WTC11 (cell line): Measurements from ENCODE around the gene NCKAP5. TPM values are rescaled to one million over a fixed set of nuclear protein-coding genes. Genes with fewer than 3 reads are reported as not detected.

Experiments
- ATAC-seq: fragments of 200-7000 bp; cut with Tn5 transposase; 2 replicates; pipeline ENCODE4 v1.10.0; 2021; ENCODE audit warnings: mild to moderate bottlenecking, moderate library complexity
- CTCF ChIA-PET: fragments of 300-600 bp; sonication (Branson Sonifier 250); formaldehyde crosslinking; loops from one replicate; lab custom pipeline; 2021; ENCODE audit warnings: antibody characterized with exemption; lab: Charles Lee
- POLR2A ChIA-PET: fragments of 350-600 bp; sonication (Branson Sonifier 250); formaldehyde crosslinking; loops from one replicate; lab custom pipeline; 2021; ENCODE audit warnings: antibody characterized with exemption; lab: Charles Lee
- DNase-seq: peaks from one replicate; pipeline ENCODE4 v3.0.0; 2021; ENCODE audit warnings: low spot score
- H3K27ac Mint-ChIP-seq: 2 replicates; pipeline ENCODE4 v1.8.0; 2021; ENCODE audit warnings: mixed read lengths
- H3K27me3 Mint-ChIP-seq: 2 replicates; pipeline ENCODE4 v1.8.0; 2021; ENCODE audit warnings: low read depth, mild to moderate bottlenecking, moderate library complexity, mixed read lengths
- H3K36me3 Mint-ChIP-seq: 2 replicates; pipeline ENCODE4 v1.8.0; 2021; ENCODE audit warnings: mixed read lengths
- H3K4me1 Mint-ChIP-seq: 2 replicates; pipeline ENCODE4 v1.8.0; 2022; ENCODE audit warnings: mixed read lengths
- H3K4me3 Mint-ChIP-seq: 2 replicates; pipeline ENCODE4 v1.8.0; 2021; ENCODE audit warnings: mild to moderate bottlenecking, moderate library complexity, mixed read lengths
- H3K9me3 Mint-ChIP-seq: 2 replicates; pipeline ENCODE4 v1.8.0; 2021; ENCODE audit warnings: mixed read lengths
- ATF1 ChIP-seq: sonication (generic); formaldehyde crosslinking; IDR thresholded peaks from 2 replicates; pipeline ENCODE4 v1.8.1; 2023; ENCODE audit warnings: mild to moderate bottlenecking, moderate library complexity, missing genetic modification reagents
- CBFB ChIP-seq: sonication (generic); formaldehyde crosslinking; IDR thresholded peaks from 2 replicates; pipeline ENCODE4 v1.8.1; 2022; ENCODE audit warnings: mild to moderate bottlenecking, low read depth, missing genetic modification reagents
- ESRRA ChIP-seq: sonication (generic); formaldehyde crosslinking; IDR thresholded peaks from 2 replicates; pipeline ENCODE4 v1.8.1; 2022; ENCODE audit warnings: mild to moderate bottlenecking, missing genetic modification reagents, borderline replicate concordance
- ETV6 ChIP-seq: sonication (generic); formaldehyde crosslinking; IDR thresholded peaks from 2 replicates; pipeline ENCODE4 v1.8.1; 2022; ENCODE audit warnings: mild to moderate bottlenecking, missing genetic modification reagents
- GTF2I ChIP-seq: fragments of 250-450 bp; sonication (Bioruptor Pico); conservative IDR thresholded peaks from 2 replicates; pipeline ENCODE4 v1.4.0; 2021; ENCODE audit warnings: mild to moderate bottlenecking
- SMAD3 ChIP-seq: sonication (generic); formaldehyde crosslinking; IDR thresholded peaks from 2 replicates; pipeline ENCODE4 v1.8.0; 2022; ENCODE audit warnings: missing genetic modification reagents, mild to moderate bottlenecking, borderline replicate concordance
- TEAD1 ChIP-seq: sonication (generic); formaldehyde crosslinking; IDR thresholded peaks from 2 replicates; pipeline ENCODE4 v1.8.0; 2022; ENCODE audit warnings: mild to moderate bottlenecking, missing genetic modification reagents
- ZNF138 ChIP-seq: sonication (generic); formaldehyde crosslinking; conservative IDR thresholded peaks from 2 replicates; pipeline ENCODE4 v1.8.1; 2022; ENCODE audit warnings: mild to moderate bottlenecking, moderate library complexity, missing genetic modification reagents
- ZNF317 ChIP-seq: sonication (generic); formaldehyde crosslinking; IDR thresholded peaks from 2 replicates; pipeline ENCODE4 v1.8.1; 2023; ENCODE audit warnings: low read depth, mild to moderate bottlenecking, moderate library complexity, missing genetic modification reagents, borderline replicate concordance
- ZNF396 ChIP-seq: fragments of 250-450 bp; sonication (Bioruptor Pico); IDR thresholded peaks from 2 replicates; pipeline ENCODE4 v1.8.0; 2021; ENCODE audit warnings: mild to moderate bottlenecking, moderate library complexity, borderline replicate concordance
- ZNF423 ChIP-seq: fragments of 250-450 bp; sonication (Bioruptor Pico); IDR thresholded peaks from 2 replicates; pipeline ENCODE4 v2.1.2; 2022; ENCODE audit warnings: mild to moderate bottlenecking, moderate library complexity
- total RNA-seq: library from RNA; stranded (reverse); gene quantifications from 3 replicates; pipeline ENCODE4 v1.2.3, GENCODE V29; 2021
- TF ChIP-seq, protein P1 (sequence below): sonication (generic); formaldehyde crosslinking; IDR thresholded peaks from 2 replicates; pipeline ENCODE4 v1.8.0; 2022; ENCODE audit warnings: mild to moderate bottlenecking, missing genetic modification reagents
- TF ChIP-seq, protein P2 (sequence below): fragments of 250-450 bp; sonication (Bioruptor Pico); IDR thresholded peaks from 2 replicates; pipeline ENCODE4 v1.9.0; 2021; ENCODE audit warnings: moderate library complexity, mild to moderate bottlenecking, inconsistent platforms, borderline replicate concordance
- TF ChIP-seq, protein P3 (sequence below): sonication (generic); formaldehyde crosslinking; IDR thresholded peaks from 2 replicates; pipeline ENCODE4 v1.8.1; 2023; ENCODE audit warnings: mild to moderate bottlenecking, missing genetic modification reagents
- TF ChIP-seq, protein P4 (sequence below): sonication (generic); formaldehyde crosslinking; IDR thresholded peaks from 2 replicates; pipeline ENCODE4 v1.8.0; 2023; ENCODE audit warnings: missing genetic modification reagents
- TF ChIP-seq, protein P5 (sequence below): sonication (generic); formaldehyde crosslinking; IDR thresholded peaks from 2 replicates; pipeline ENCODE4 v1.8.0; 2022; ENCODE audit warnings: mild to moderate bottlenecking, missing genetic modification reagents
- TF ChIP-seq, protein P6 (sequence below): sonication (generic); formaldehyde crosslinking; IDR thresholded peaks from 2 replicates; pipeline ENCODE4 v1.8.1; 2022; ENCODE audit warnings: mild to moderate bottlenecking, moderate library complexity, missing genetic modification reagents
- TF ChIP-seq, protein P7 (sequence below): sonication (generic); formaldehyde crosslinking; IDR thresholded peaks from 2 replicates; pipeline ENCODE4 v1.8.1; 2022; ENCODE audit warnings: mild to moderate bottlenecking, missing genetic modification reagents, moderate library complexity, borderline replicate concordance
- TF ChIP-seq, protein P8 (sequence below): sonication (generic); formaldehyde crosslinking; conservative IDR thresholded peaks from 2 replicates; pipeline ENCODE4 v1.8.1; 2022; ENCODE audit warnings: mild to moderate bottlenecking, missing genetic modification reagents

The NCKAP5 gene
- total RNA-seq, 1 experiment from 2014 or later = 0.55 TPM

DNA sequence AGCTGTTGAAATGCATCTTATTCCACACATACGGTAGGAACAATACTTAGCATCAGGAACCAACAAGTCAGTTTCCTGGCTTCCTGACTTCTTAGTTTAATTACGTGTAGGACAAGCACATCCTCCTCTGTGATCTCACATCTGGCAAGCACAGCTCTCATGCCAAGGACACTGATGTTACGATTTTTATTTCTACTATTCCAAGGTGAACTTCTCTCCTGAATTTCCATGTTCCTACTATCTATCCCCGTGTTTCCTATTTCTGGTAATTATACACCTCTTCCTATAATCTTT lies 374.0 kb downstream of the NCKAP5 start (continued):
- TF ChIP-seq, protein P1, sequence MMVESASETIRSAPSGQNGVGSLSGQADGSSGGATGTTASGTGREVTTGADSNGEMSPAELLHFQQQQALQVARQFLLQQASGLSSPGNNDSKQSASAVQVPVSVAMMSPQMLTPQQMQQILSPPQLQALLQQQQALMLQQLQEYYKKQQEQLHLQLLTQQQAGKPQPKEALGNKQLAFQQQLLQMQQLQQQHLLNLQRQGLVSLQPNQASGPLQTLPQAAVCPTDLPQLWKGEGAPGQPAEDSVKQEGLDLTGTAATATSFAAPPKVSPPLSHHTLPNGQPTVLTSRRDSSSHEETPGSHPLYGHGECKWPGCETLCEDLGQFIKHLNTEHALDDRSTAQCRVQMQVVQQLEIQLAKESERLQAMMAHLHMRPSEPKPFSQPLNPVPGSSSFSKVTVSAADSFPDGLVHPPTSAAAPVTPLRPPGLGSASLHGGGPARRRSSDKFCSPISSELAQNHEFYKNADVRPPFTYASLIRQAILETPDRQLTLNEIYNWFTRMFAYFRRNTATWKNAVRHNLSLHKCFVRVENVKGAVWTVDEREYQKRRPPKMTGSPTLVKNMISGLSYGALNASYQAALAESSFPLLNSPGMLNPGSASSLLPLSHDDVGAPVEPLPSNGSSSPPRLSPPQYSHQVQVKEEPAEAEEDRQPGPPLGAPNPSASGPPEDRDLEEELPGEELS (CRISPR knock-in tag) = no peak
- TF ChIP-seq, protein P2, sequence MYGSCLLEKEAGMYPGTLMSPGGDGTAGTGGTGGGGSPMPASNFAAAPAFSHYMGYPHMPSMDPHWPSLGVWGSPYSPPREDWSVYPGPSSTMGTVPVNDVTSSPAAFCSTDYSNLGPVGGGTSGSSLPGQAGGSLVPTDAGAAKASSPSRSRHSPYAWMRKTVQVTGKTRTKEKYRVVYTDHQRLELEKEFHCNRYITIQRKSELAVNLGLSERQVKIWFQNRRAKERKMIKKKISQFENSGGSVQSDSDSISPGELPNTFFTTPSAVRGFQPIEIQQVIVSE (CRISPR knock-in tag) = no peak
- TF ChIP-seq, protein P3, sequence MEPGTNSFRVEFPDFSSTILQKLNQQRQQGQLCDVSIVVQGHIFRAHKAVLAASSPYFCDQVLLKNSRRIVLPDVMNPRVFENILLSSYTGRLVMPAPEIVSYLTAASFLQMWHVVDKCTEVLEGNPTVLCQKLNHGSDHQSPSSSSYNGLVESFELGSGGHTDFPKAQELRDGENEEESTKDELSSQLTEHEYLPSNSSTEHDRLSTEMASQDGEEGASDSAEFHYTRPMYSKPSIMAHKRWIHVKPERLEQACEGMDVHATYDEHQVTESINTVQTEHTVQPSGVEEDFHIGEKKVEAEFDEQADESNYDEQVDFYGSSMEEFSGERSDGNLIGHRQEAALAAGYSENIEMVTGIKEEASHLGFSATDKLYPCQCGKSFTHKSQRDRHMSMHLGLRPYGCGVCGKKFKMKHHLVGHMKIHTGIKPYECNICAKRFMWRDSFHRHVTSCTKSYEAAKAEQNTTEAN (CRISPR knock-in tag) = no peak
- TF ChIP-seq TEAD1 (CRISPR knock-in tag) = no peak
- TF ChIP-seq GTF2I (CRISPR knock-in tag) = no peak
- no peak for TF ChIP-seq ZNF396
- TF ChIP-seq, protein P4, sequence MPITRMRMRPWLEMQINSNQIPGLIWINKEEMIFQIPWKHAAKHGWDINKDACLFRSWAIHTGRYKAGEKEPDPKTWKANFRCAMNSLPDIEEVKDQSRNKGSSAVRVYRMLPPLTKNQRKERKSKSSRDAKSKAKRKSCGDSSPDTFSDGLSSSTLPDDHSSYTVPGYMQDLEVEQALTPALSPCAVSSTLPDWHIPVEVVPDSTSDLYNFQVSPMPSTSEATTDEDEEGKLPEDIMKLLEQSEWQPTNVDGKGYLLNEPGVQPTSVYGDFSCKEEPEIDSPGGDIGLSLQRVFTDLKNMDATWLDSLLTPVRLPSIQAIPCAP (CRISPR knock-in tag) = no peak
- TF ChIP-seq CBFB (CRISPR knock-in tag) = no peak
- TF ChIP-seq, all 79 proteins: peak for 0

DNA sequence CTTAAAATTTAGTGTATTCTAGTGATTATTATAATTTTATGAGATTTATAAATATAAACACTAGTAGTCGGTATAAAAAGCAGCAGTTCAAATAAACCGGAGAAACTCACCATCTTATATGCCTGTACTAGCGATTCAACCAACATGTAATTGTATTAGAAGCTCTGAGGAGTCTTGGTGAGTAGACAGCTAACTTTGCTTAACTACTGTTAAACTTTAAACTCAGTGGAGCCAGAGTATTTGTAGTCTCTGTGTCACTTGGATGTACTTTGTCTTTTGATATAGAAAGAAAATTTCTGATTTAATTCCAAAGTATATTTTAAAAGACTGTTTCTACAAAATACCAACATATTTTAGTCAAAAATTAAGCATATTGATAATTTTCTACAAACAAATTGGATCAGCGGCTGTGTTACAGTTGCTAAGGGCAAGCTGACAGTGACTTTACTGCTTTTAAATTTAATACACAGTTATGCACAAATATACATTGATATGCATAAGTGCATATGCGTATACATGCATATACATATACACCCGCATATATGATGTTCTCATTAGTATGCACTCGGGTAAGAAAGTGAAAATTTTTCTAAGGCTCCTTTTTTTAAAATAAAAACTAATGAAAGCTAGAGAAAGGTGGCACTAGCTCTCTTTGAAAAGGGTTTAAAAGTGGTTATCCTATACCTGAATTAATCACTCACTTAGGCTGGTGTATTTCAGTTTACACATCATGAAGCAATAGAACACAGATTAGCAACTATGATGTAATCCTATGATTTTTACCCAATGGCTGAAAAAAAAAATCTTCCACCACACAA lies 374.5 kb downstream of the NCKAP5 start:
- Mint-ChIP-seq H3K36me3 (peaks cover 9% of the 10 kb centered on the region), H3K27ac (no peak overlapping the region), H3K4me3 (no peak overlapping the region)
- no peak for ATAC-seq
- CTCF ChIA-PET = no interaction called here
- DNase-seq = no peak
- TF ChIP-seq ZNF138 = no peak
- TF ChIP-seq, protein P5, sequence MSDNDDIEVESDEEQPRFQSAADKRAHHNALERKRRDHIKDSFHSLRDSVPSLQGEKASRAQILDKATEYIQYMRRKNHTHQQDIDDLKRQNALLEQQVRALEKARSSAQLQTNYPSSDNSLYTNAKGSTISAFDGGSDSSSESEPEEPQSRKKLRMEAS (CRISPR knock-in tag) = no peak
- TF ChIP-seq ETV6 (CRISPR knock-in tag) = no peak
- TF ChIP-seq, protein P6, sequence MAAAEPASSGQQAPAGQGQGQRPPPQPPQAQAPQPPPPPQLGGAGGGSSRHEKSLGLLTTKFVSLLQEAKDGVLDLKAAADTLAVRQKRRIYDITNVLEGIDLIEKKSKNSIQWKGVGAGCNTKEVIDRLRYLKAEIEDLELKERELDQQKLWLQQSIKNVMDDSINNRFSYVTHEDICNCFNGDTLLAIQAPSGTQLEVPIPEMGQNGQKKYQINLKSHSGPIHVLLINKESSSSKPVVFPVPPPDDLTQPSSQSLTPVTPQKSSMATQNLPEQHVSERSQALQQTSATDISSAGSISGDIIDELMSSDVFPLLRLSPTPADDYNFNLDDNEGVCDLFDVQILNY (CRISPR knock-in tag) = no peak
- no peak for TF ChIP-seq ESRRA
- TF ChIP-seq SMAD3 (CRISPR knock-in tag) = no peak
- TF ChIP-seq ATF1 = no peak
- TF ChIP-seq, protein P7, sequence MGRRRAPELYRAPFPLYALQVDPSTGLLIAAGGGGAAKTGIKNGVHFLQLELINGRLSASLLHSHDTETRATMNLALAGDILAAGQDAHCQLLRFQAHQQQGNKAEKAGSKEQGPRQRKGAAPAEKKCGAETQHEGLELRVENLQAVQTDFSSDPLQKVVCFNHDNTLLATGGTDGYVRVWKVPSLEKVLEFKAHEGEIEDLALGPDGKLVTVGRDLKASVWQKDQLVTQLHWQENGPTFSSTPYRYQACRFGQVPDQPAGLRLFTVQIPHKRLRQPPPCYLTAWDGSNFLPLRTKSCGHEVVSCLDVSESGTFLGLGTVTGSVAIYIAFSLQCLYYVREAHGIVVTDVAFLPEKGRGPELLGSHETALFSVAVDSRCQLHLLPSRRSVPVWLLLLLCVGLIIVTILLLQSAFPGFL = no peak
- no peak for TF ChIP-seq ZNF423 (CRISPR knock-in tag)
- TF ChIP-seq ZNF317 (CRISPR knock-in tag) = no peak
- TF ChIP-seq, protein P8, sequence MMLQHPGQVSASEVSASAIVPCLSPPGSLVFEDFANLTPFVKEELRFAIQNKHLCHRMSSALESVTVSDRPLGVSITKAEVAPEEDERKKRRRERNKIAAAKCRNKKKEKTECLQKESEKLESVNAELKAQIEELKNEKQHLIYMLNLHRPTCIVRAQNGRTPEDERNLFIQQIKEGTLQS (CRISPR knock-in tag) = no peak
- TF ChIP-seq, all 79 proteins: peak for 0
- no peaks in the 10 kb centered on the region for H3K4me1 Mint-ChIP-seq
- POLR2A ChIA-PET = no interaction called here
- no peaks in the 10 kb centered on the region for H3K27me3 Mint-ChIP-seq
- peaks cover 31% of the 10 kb centered on the region for H3K9me3 Mint-ChIP-seq
